ENCODE data around the gene TRPM7. TPM values are rescaled to one million over a fixed set of nuclear protein-coding genes. Genes with fewer than 3 reads are reported as not detected.
A peak's percentile ranks its signal among the peaks of the same experiment; 100 is the strongest.
"Not testable (repeated sequence)": the region's sequence is repeated elsewhere in the genome, so short reads cannot be mapped to it uniquely, and the experiment has no call there.

Gene TRPM7
- total RNA-seq, 1 experiment from 2014 or later, result 8.8 TPM

DNA sequence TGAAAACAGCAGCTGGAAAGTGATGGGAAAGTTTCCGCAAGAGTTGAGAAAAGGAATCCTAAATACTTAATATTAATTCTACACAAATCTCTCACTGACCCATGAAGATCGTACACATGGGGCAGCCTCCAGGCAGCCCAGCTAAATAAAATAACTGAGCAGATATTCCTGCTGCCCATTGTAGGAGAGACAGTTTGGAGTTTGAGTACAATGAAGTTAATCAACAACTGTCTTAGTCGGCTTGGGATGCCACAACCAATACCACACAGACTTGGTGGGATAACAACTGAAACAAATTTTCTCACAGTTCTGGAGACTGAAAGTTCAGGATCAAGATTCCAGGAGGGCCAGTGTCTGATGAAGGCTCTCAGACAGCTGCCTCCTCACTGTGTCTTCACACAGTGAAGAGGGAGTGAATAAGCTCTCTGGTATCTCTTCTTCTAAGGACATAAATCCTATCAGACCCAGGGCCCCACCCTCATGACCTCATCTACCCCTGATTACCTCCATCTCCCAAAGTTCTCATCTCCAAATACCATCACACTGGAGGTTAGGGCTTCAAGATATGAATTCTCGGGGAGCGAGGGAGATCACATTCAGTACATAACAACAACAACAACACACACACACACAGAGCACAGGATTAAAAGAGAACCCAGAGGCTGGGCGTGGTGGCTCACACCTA, 9.7 kb downstream of the TRPM7 start:
- in situ Hi-C loops (cut with HindIII; ENCODE audit: low pct_unique_long_range_greater_than_20kb, low sequenced_read_pairs), result no loop called here
- DNase-seq (ENCODE audit: low read depth), result peak; percentile 73

DNA sequence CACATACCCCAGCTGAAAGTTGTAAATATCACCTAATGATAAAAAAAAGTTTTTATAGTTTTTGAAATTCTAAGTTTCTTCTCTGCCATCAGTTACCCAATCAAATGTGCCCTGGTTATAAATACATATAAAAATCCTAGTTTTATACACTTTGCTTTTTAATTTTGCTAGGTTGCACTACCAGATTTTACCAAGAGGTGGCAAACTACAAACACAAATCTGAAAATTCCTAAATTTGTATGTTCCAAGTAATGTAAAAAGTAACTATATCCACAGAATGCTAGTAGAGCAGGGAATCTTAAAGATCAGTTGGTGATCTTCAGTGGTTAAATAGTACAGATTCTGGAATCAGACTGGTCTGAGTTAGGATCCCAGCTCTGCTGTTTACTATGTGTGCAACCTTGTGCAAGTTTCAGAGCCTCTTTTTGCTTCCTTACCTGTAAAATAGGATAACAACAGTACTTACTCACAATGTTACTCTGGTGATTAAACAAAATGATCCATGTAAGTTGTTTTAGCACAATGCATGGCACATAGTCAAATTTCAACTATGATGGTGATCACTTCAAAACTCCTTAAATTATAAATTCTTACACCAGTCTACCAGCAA, 11.0 kb downstream of the TRPM7 start:
- in situ Hi-C loops (cut with HindIII; ENCODE audit: low pct_unique_long_range_greater_than_20kb, low sequenced_read_pairs), result no loop called here
- peak; percentile 31 for DNase-seq (ENCODE audit: low read depth)

DNA sequence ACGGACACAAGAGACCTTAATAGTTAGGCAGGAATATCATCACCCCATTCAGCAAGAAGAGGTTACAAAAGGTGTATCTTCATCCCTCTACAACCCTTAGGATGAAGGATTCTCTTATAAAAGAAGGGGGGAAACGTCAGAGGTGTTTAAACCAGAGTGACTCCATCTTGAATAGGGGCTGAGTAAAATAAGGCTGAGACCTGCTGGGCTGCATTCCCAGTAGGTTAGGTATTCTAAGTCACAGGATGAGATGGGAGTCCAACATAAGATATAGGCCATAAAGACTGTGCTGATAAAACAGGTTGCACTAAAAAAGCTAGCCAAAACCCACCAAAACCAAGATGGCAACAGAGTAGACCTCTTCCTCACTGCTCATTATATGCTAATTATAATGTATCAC, 16.5 kb downstream of the TRPM7 start:
- in situ Hi-C loops (cut with HindIII; ENCODE audit: low pct_unique_long_range_greater_than_20kb, low sequenced_read_pairs), result no loop called here
- DNase-seq (ENCODE audit: low read depth), result no peak

DNA sequence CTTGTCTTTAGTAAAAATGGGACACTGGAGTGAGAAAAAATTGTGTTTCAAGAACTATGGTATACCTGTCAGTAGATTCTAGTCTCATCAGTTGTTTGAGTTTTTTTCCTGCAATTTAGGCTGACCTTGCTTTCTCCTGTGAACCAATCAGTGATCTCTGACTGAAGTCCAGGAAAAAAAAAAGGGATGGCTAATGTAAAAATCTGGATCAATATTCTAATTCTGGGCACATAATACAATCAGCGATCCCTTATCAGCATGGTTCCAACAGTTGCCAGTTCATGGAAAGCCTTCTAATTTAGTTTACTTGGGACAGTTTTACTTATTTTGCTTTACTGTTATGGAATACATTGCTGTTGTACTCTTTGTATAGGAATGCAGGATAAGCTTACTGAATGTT, 17.0 kb downstream of the TRPM7 start:
- in situ Hi-C loops (cut with HindIII; ENCODE audit: low pct_unique_long_range_greater_than_20kb, low sequenced_read_pairs), result no loop called here
- DNase-seq (ENCODE audit: low read depth), result no peak

DNA sequence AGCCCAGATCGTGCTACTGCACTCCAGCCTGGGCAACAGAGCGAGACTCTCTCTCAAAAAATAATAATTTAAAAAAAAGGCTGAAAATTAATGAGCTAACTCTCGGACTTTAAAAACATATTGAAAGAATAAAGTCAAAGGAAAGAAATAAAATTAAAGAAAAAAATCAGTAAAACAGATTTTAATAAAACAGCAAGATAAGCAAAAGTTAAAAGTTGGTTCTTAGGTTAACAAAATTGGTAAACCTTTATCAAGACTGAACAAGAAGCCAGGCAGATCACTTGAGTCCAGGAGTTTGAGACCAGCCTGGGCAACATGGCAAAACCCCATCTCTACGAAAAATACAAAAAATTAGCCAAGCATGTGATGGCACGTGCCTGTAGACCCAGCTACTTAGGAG, 20.7 kb downstream of the TRPM7 start:
- in situ Hi-C loops (cut with HindIII; ENCODE audit: low pct_unique_long_range_greater_than_20kb, low sequenced_read_pairs), result no loop called here
- no peak for DNase-seq (ENCODE audit: low read depth)

DNA sequence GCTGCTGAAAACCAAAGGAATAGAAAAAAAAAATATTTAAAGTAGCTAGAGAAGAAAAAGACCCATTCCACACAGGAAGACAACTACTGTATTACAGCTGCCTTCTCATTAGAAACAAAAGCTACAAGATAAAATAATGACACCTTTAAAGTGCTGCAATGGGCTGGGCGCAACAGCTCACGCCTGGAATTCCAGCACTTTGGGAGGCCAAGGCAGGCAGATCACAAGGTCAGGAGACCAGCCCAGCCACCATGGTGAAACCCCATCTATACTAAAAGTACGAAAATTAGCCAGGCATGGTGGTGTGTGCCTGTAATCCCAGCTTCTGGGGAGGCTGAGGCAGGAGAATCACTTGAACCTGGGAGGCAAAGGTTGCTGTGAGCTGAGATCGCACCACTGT, 31.0 kb downstream of the TRPM7 start:
- in situ Hi-C loops (cut with HindIII; ENCODE audit: low pct_unique_long_range_greater_than_20kb, low sequenced_read_pairs), result no loop called here
- no peak for DNase-seq (ENCODE audit: low read depth)

DNA sequence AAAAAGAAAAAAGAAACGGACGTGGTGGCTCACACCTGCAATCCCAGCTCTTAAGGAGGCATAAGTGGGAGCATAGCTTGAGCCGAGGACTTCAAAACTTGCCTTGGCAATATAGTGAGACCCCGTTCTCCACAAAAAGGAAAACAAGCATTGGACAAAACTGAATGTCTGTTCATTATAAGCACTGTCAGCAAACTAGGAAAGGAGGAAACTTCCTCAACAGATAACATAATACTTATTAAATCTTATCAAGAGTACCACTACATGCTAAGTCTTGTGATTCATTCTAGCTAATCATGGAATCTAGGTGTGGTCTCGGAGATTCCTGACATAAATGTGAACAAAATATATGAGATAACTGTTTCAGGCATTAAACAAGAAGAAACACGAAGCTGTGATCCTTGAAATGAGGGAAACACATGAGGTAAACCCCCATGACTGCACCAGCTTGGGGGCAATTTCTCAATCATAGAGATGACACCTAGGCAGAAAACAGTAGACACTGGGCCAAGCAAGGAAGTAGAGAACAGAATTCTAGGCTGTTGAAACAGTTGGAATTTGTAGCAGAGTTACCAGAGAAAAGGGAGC, 33.3 kb downstream of the TRPM7 start:
- in situ Hi-C loops (cut with HindIII; ENCODE audit: low pct_unique_long_range_greater_than_20kb, low sequenced_read_pairs), result no loop called here
- DNase-seq (ENCODE audit: low read depth), result no peak

DNA sequence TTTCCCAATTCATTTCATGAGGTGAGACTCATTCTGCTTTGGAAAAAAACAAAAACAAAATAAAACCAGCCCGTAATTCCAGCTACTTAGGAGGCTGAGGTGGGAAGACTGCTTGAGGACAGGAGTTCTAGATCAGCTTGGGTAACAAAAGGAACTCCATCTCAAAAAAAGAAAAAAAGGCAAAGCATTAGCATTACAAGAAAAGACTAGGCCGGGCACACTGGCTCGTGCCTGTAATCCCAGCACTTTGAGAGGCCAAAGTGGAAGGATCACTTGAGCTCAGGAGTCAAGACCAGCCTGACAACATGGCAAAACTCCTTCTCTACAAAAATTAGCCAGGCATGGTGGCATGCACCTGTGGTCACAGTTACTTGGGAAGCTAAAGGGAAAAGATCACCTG, 33.9 kb downstream of the TRPM7 start:
- no peak for DNase-seq (ENCODE audit: low read depth)
- in situ Hi-C loops (cut with HindIII; ENCODE audit: low pct_unique_long_range_greater_than_20kb, low sequenced_read_pairs), result no loop called here

DNA sequence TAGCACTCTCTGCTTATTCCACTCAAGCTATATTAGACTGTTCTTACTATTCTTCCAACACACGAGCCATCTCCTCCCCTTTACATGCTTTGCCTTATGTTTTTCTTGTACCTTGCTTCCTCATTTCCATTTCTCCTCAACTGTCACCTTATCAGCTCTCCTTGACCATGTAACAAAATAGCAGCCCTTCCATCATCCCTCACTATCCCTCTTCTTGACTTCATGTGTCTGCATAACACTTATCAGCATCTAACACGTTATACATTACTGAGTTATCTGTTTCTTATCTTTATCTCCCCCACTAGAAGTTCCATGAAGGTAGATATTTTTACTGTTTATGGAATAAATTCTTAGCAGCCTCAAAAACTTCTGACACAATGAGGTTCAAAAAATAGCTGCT, 45.3 kb downstream of the TRPM7 start:
- in situ Hi-C loops (cut with HindIII; ENCODE audit: low pct_unique_long_range_greater_than_20kb, low sequenced_read_pairs), result no loop called here

DNA sequence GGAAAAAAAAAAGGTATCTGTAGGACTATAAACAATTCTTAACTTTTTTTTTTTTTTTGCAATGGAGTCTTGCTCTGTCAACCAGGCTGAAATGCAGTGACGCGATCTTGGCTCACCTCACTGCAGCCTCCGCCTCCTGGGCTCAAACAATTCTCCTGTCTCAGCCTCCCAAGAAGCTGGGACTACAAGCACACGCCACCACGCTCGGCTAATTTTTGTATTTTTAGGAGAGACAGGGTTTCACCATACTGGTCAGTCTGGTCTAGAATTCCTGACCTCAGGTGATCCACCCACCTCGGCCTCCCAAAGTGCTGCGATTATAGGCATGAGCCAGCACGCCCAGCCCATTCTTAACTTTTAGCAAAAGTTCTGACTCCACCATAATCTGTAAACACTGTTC, 50.5 kb downstream of the TRPM7 start:
- in situ Hi-C loops (cut with HindIII; ENCODE audit: low pct_unique_long_range_greater_than_20kb, low sequenced_read_pairs), result no loop called here
- DNase-seq (ENCODE audit: low read depth), result no peak

More for the DNA sequence above, 45.3 kb downstream of the TRPM7 start:
- no peak for DNase-seq (ENCODE audit: low read depth)

DNA sequence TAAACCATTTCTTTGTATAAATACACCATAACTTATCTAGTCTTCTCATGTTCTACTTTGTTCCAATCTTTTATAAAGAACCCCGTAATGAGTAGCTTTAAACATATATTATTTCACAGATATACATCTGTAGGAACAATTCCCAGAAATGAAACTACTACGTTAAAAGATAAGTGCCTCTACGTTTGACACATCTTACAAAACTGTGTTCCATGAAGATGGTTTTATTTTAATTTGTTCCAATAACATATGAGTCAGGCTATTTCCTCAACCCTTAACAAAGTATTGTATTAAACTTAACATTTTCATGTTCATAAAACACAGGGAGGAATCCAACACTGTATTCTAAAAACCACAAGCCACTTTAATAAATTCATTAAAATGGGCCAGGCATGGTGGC, 52.9 kb downstream of the TRPM7 start:
- DNase-seq (ENCODE audit: low read depth), result no peak
- in situ Hi-C loops (cut with HindIII; ENCODE audit: low pct_unique_long_range_greater_than_20kb, low sequenced_read_pairs), result no loop called here

DNA sequence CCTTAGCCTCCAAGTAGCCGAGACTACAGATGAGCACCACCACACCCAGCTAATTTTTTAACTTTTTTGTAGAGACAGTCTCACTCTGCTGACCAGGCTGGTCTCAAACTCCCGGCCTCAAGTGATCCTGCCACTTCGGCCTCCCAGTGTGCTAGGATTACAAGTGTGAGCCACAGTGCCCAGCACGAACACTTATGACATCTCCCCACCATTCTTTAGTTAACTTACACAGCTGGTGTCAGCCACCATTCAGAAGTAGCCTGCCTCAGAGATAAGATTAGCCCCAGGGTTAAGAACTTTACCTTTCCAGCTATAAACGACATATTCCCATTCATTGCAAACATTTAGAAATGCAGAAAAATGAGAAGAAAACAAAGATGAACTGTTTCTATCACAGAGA, 58.2 kb downstream of the TRPM7 start:
- DNase-seq (ENCODE audit: low read depth), result no peak
- in situ Hi-C loops (cut with HindIII; ENCODE audit: low pct_unique_long_range_greater_than_20kb, low sequenced_read_pairs), result no loop called here

DNA sequence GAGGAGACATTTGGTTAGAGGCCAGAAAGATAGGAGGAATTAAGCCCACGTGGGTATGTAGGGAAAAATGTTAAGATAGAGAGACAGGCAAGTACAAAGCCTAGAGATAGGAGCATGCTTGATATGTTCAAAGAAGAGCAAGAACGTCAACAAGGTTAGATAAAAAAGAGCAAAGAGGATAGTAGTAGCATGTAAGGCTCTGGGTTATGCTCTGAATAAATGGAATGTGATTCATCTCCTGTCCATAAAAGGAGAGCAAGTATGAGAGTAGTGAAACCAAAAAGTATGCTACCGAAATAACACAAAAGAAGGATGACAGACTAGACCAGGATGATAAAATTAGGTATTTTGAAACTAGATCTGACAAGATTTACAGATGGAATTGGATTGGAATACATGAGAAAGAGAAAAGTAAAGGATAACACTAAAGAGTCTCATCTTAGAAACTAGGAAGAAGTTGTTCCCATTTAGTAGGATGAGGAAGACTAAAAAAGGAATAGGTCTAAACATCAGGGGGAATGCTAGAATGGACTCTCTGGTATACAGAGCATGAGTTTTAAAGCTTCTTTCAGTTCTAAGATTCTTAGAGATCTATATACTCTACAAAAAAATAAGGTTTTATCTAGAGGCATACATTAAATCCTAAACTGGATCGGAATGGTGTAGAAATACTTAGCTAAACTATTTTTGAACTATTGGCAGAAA, 59.1 kb downstream of the TRPM7 start:
- DNase-seq (ENCODE audit: low read depth), result no peak
- in situ Hi-C loops (cut with HindIII; ENCODE audit: low pct_unique_long_range_greater_than_20kb, low sequenced_read_pairs), result no loop called here

DNA sequence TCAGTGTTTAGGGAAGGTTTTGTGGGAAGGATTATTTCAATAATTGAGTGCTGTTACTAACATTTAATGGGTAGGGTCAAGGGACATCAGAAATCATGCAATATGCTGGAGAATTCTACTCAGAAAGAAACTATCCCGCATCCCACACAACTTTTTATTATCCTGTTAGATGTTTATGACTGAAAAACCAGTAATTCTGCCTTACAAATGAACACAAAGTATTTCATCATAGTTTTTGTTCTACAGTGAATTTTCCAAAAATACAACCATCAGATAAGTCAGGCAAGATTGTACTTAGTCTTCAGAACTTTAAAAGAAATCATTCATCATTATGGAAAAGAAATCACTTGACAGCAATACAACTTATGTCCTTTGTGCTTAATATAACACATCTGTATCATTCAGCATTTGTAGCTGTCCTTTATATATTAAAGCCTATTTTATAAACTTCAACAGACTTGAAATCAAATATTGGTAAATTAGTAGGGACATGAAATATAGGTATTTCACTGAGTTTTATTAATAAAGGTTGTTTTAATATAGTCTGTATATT, 61.9 kb downstream of the TRPM7 start:
- in situ Hi-C loops (cut with HindIII; ENCODE audit: low pct_unique_long_range_greater_than_20kb, low sequenced_read_pairs), result no loop called here
- DNase-seq (ENCODE audit: low read depth), result no peak

DNA sequence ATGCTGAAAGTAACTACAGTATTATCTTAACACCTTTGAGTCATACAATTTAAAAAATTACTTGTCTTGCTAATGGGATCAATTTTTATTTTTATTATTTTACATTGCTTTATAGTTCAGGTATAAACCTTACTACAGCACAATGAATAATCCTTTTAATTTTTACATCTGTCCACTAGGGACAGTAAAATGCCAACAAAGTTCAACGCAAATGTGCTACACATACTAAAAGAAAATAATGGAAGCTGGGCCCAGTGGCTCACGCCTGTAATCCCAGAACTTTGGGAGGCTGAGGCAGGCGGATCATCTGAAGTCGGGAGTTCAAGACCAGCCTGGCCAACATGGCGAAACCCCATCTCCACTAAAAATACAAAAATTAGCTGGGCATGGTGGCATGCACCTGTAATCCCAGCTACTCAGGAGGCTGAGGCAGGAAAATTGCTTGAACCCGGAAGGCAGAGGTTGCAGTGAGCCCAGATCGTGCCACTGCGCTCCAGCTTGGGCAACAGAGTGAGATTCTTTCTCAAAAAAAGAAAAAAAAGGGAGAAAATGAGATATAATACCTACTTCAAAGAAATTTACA, 64.1 kb downstream of the TRPM7 start:
- DNase-seq (ENCODE audit: low read depth), result peak; percentile 8
- in situ Hi-C loops (cut with HindIII; ENCODE audit: low pct_unique_long_range_greater_than_20kb, low sequenced_read_pairs), result not testable (repeated sequence)

DNA sequence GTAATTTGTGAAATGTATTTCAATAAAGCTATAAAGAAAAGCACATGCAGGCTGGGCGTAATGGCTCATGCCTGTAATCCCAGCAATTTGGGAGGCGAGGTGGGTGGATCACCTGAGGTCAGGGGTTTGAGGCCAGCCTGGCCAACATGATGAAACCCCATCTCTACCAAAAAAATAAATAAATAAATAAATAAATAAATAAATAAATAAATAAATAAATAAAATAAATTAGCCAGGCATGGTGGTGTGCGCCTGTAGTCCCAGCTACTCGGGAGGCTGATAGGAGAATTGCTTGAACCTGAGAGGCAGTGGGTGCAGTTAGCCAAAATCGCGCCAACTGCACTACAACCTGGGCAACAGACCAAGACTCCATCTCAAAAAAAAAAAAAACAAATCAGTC, 69.6 kb downstream of the TRPM7 start:
- DNase-seq (ENCODE audit: low read depth); in situ Hi-C loops (cut with HindIII; ENCODE audit: low pct_unique_long_range_greater_than_20kb, low sequenced_read_pairs): not testable (repeated sequence)

DNA sequence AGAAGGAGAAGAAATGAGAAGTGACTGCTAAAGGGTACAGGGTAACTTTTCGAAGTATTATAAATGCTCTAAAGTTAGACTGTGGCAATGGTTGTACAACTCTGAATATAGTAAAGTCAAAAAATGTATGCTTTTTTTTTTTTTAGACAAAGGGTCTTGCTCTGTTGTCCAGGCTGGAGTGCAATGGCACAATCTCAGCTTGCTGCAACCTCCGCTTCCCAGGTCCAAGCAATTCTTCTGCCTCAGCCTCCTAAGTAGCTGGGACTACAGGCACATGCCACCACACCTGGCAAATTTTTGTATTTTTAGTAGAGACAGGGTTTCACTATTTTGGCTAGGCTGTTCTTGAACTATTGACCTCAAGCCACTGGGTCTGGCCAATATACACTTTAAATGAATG, 70.0 kb downstream of the TRPM7 start:
- in situ Hi-C loops (cut with HindIII; ENCODE audit: low pct_unique_long_range_greater_than_20kb, low sequenced_read_pairs); DNase-seq (ENCODE audit: low read depth): not testable (repeated sequence)

DNA sequence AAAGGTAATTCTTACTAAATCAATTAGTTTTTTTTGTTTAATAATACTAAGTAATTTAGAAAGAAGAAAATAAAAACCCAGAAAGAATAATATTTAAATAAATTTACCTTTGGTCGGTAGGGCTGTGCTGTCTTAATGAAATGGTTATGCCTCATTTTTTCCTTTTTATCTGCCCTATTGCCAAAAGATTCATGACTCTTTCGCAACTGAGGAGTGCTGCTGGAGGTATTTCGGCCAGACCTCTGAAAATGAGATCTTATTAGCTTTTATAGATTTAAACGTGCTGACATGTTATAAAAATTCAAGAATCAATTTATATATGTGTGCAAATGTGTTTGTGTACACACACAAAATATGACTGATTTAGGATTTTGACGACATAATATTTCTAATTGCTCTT, 73.0 kb downstream of the TRPM7 start:
- in situ Hi-C loops (cut with HindIII; ENCODE audit: low pct_unique_long_range_greater_than_20kb, low sequenced_read_pairs), result no loop called here
- DNase-seq (ENCODE audit: low read depth), result no peak

DNA sequence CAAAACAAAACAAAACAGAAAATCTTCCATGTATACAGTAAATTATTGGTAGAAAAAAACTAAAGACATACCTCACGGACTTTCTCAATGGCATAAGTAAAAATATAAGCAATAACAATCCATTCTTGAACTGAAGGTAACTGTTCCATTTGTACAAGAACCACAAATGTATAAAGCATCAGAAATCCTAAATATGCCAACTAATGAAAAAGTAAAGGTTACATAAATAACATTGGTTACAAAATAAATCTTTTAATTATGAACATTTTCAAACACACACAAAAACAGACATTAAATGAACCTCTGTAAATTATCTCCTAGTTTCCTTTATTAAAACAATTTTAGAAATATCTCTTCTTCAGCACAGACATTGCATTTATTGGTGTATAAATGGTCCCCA, 79.5 kb downstream of the TRPM7 start:
- no peak for DNase-seq (ENCODE audit: low read depth)
- in situ Hi-C loops (cut with HindIII; ENCODE audit: low pct_unique_long_range_greater_than_20kb, low sequenced_read_pairs), result no loop called here

Data from Caki2 (cell line).